GM19467 (cell line): ENCODE measurements around the gene CHN2.

Source experiments
- ATAC-seq: cut with Tn5 transposase; IDR thresholded peaks from one replicate; pipeline ENCODE4 v1.9.1; 2021; ENCODE audit warnings: mild to moderate bottlenecking, moderate library complexity; ENCODE audit not compliant: unreplicated experiment

Gene CHN2

DNA sequence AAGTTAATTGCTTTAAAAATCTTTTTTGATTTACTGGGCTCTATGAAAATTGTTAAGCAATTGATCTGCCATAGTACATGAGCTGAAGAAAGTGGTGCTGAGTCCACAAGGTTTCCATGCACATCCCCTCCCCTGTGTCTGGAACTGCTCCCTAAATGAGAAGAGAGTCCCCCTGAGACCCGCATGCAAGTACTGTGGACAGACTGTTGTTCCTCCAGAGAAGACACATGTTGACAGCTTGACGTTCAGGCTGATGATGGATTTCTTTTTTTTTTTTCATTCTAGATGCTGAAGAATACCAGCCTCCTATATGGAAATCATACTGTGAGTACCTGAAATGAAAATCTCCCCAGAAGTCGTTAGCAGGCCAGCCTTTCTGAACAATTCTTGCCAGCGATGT lies 159.8 kb downstream of the CHN2 start:
- no peak for ATAC-seq

DNA sequence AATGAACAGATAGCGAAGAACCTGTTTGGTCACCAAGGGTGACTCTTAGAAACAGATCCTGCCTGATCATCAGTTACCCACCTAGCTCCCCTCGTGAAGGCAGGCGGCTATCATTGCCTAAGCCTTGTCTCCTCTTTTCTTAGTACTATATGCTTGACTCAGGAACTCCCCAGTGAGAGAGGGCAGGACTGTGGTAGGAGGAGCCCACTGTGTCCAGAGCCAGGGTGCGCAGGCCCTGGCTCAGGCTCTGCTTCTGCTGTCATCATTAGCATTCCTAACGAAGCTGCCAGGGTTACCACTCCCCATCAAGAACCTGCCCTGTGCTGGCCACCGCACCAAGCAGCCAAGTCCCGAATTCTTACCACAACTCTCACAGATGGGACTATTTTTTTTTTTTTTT lies 160.8 kb downstream of the CHN2 start:
- no peak for ATAC-seq

DNA sequence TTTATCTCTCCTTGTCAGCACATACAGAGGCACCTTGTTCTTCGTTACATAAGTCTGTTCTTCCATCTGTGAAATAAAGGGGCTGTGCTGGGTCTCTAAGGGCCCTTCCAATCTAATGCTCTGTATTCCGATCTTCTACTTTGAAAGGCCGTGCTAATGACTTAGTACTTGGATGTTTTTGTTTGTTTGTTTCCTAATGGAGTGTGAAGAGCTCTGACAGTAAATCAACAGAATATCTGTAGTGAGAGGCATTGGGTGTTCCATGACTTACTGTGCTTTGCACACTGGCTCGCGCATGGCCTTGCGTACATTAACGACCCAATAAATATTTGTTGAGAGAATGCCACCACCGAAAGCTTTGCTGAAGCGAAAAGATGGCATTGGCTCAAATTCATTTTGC lies 162.1 kb downstream of the CHN2 start:
- ATAC-seq, result no peak

DNA sequence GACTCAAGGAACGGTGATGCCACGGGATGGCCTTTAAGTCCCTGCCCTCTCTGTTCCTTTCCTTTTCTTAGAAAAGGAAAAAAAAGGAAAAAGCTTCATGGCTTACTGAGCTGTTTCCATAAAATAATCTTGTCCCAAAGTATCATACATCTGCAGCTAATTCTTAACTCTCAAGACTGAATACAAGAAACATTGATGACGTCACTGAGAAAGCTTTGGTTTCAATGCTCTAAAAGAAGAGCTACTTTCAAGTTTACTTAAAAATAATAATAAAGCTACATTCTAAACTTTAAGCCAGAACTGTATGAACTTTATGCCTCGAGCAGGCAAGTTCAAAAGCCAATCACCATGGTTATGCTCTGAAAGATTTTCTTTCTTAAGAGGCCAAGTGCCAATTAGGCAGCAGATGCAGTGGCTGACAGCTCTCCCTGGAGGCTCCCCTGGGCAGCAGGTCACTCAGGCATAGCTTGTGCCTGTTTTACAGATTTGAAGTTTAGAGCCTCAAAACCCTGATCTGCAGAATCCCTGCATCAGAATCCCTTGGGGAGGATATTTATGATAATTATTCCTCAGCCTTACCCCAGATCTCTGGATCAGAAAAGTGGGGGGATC lies 165.0 kb downstream of the CHN2 start:
- ATAC-seq, result no peak

DNA sequence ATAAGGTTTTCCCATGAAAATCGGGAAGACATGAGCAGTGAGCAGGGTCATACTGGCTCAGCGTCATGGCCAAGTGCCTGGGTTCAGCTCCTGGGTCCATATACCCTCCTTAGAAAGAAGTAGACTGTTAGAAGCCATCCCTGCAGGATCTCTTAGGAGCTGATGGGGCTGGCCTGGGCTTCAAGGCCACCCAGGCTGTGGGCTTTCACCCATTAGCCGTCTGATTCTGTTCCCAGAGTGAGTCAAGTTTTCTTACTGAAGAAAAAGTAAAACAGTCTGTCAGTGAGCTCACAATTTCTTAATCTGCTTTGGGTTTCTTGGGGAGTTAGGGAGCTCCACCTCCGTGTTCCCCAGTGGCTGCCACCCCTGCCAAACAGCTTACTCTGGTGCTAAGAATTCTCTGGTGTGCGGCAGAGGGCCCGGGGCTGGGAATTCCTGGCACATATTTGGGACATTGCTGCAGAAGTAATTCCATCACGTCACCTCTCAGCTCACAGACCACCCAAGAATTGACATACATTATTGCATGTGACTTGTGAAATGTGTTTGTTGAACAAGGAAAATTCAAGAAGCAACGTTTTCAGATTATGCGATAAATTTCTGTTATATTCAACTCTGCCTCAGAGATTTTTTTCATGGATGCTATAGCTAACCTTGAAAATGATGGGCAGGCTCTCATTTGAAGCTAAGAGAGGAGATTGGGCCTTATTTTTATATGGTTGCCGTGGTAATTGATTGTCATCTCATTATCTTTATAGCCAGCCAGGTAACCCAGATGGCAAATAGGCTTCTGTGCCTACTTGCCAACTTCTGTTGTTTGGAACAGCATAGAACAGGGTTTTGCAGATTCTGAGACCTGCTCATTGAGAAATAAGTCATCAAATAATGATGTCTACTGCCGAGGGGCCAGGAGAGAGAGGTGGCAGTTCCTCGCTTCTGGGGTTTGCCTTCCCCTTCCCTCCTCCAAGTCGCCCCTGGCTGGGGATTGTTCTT lies 166.4 kb downstream of the CHN2 start:
- no peak for ATAC-seq

DNA sequence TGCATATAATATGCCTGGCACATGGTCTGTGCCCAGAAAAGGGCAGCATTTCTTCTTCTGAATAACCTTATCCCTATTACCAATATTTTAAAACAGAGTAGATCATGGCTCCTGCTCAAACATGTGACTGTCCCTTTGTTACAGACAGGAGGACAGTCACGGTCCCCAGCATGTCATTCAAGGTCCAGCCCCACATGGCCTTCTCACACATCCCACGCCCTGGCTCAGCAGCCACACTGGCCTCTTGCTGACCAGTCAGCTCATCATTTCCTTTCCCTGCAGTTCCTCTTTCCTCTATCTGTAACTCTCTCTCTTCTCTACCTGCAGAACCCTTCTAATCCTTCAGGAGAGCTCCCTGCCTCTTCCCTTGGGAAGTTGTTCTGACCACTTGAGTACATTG lies 167.8 kb downstream of the CHN2 start:
- ATAC-seq, result no peak

DNA sequence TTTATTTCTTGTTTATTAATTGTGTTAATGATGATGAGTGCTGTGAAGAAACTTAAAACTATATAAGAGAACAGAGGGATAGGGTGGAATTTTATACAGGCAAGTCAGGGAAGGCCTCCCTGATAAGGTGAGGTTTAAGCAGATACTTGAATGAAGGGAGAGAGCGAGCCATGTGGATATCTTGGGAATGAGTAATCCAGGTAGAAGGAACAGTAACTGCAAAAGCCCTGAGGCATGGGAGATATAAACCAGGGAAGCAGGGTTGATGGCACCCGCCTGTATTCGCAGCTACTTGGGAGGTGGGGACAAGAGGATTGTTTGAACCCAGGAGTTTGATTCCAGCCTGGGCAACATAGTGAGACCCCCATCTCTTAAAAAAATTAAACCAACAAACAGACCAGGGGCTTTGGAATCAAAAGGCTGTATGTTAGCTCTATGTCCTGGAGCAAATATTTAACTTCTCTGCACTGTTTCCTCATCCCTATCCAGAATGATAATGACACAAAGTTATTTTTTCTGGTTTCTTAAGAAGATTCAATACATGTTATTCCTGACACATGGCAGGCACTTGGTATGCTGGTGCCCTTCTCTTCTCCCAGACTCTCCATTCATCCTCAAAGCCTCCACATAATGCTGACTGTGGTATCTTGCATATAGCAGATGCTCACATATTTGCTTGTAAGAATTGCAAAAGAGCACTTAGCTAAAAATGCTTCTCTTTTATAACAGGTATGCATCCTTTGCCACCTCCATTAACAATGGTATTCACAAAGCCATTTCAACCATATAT lies 169.3 kb downstream of the CHN2 start:
- no peak for ATAC-seq

DNA sequence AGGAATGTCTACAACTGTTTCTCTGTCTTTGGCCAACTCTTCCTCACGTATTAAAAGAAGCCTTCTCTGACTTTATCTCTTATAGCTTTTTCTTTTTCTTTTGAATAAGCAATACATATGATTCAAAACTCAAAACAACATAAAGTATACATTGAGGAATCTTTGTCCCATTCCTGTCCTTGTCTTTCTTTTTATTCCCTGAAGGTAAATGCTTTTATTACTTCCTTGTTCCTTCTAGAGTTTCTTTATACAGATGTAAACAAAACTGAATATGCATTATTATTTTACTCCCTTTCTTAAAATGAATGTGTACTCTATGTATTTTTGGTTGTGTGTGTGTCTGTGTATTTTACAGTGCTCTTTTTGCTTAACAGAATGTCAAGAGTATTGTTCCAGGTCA lies 170.1 kb downstream of the CHN2 start:
- ATAC-seq, result no peak

DNA sequence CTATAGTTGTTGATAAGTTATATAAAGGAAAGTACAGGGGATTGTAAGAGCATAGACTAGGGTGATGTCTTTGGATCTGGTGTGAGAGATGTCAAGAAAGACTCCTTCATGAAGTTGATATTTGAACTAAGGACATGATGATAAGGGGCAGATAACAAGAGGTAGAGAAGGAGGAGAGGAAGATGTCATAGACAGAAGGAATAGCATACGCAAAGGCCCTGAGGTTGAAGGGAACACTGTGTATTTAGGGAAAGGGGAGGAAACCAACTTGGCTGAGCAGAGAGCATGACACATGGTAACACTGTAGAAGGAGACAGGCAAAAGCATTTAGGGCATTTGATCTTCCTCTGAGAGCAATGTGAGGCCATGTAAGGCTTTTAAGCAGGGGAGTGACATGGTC lies 170.8 kb downstream of the CHN2 start:
- ATAC-seq, result no peak

DNA sequence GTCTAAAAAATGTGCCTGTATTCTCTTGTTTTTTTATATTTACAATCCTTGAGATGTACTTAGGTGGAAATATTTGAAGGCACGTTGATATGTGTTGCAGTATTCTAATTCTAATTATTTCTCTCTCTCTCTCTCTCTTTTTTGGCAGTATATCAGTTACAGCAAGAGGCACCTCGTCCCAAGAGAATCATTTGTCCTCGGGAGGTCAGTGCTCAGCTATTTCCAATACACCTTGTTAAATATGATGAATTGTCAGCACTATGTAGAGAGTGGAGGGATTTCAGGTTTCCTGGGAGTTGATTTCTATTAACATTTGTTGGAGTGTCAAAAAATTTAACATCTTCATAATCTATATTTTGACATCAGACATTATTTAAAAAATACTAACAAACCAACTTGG lies 173.2 kb downstream of the CHN2 start:
- ATAC-seq, result no peak

DNA sequence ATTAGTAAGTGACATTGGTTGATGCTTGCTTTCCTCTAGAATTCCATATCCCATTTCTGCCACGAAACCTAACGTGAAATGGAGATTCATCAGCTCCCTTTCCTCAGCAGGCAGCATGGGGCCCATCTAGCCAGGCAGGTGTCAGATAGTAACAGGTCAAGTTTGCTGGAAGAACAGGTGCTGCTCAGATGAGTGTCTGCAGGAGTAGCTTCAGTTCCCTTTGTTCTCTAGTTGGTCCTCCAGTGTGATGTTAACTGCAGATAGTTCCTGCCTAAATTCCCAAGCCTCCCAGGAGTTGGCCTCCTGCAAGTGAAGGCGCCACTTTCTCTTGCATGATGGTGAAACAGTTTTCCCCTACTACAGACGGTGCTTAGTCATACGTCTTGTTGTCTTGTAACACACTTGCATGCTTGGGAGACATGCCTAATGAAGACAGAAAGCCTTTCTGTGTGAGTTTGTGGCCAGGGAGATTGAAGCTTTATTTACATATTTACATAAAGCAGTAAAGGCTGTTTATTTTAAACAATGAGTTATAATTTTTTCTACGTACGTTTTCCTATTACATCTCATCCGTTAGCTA lies 175.4 kb downstream of the CHN2 start:
- ATAC-seq, result no peak

DNA sequence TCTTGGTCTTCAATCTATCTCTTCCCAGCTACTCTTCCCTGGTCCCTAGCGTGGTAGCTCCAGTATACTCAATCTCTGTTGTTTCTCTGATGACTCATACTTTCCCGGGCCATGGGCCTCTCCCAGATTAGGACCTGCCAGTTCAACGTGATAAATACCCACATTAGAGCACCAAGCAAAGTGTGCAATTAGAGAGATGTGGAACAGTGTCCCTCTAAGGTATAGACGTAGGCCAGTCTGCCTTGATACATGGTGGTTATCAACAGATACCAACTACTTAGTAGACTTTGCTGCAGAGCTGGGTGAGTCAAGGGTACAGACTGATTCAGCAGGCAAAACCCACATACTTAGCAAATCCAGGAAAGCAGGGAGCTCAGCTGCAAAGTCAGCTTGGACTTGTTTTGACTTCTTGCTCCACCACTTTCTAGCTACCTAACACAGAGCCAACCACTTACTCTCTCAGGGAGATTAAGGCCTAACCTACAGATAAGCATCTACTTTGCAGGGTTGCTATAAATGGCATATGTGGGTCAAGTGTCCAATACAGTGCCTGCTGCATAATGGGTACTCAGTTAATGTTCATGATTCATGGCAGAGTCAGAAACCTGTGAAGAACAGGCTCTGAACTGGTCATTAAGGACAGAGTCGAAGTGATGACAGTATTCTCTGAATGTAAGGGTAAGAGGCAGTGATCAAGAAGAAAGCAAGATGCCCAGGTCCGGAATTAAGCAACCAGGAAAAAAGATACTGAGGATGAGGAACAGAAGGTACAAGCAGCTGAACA lies 176.1 kb downstream of the CHN2 start:
- ATAC-seq, result no peak

DNA sequence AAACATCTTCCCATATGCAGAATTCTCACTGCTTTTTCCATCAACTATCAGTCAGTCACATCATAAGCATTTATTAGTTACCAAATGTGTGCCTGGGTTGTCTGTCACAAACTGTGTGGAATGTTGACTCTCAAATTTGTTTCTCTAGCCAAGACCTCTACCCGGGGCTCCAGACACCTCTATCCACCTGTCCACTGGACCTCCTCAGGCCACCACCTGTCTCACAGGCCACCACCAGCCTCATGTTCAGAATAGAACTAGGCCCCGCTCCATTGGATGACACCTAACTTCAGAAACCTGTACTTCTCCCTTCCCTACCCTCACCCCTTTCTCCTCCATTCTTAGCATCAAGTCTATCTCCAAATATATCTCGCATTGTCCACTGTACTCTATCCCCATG lies 176.9 kb downstream of the CHN2 start:
- ATAC-seq, result no peak

DNA sequence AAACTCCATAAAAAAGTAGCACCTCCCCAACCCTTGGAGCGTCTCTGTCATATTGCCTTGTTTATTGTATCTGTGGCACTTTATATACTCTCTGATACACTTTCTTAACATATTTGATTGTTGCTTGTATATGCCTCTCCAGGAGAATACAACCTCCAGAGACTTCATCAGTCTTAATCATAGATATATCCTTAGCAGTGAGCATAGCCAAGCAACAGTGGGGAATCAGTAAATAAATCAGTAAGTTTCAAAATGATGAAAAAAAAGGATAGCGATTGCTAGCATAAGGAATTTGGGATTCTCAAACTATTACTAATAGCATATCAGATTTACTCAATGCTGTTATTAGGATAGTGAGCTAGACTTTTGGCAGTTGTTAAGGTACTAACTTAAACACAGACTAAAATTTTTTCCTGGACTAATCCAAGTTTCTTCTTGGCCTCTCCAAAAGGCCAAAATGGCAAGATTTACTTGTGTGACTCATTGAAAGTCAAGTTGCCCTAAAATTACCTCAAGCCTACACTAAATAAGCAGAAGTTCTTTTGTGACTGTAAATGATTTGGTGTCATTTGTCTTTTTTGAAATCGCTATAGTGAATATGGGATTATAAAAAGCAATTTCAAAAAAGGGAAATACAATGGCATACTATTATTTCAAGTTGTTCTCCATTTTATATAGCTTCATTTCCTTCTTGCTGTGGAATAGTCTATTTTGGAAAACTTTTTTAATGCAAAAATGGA lies 177.9 kb downstream of the CHN2 start:
- ATAC-seq, result no peak

DNA sequence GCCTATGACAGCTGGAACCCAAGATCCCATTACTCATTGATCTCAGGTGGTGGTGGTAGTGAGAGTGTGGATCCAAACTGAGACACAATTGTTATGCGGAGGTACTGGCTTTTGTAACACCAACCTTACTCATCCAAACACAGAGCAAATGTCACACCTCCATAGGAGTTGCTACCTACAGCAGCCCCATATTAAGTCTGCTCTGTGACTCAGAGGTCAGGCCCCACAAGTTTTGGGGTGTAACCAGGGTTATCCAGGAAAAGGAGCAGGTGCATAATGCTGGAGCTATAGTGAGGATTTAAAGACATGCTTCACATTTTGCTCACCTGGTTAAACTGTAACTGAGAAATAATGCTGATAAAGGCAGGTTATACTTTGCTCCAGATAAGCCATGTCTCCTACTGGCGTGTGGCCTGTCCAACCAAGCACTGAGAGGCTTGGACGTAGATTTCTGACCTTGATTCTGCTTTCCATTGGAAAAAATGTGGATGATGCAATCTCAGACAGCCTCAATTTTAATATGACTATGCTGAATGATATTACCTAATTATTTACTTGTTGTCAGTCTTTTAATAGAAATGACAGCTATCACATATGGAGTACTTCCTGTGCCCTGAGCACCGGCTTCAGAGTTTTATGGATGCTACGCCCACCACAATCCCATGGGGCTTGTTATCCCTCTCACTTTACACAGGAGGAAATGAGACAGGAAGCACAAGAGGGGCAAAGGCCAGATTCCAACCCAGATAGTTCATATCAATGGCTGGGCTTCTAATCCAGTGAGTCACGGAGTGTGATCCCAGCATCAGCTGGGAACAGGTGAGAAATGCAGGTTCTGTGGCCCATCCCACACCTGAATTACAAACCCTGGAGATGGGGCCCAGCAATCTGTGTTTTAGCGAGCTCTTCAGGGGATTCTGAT lies 181.3 kb downstream of the CHN2 start:
- ATAC-seq, result no peak

DNA sequence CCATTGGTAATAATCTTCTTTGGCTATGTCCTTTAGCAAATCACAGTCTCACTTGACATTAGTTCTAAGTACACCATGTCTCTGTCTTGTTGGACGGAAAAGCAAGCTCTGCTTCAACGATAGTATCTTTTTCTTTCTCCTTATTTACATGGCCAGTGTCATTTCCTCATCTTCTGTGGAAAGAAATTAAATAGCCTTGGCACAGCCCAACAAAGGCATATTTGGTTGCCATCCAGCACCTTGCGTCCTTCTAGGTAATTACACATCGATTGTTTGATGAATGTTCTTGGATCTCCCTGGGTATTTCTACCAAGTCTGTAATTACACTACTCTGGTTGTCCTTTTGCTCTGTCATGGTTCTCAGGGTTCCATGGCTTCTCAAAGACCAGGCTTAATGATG lies 183.1 kb downstream of the CHN2 start:
- no peak for ATAC-seq

DNA sequence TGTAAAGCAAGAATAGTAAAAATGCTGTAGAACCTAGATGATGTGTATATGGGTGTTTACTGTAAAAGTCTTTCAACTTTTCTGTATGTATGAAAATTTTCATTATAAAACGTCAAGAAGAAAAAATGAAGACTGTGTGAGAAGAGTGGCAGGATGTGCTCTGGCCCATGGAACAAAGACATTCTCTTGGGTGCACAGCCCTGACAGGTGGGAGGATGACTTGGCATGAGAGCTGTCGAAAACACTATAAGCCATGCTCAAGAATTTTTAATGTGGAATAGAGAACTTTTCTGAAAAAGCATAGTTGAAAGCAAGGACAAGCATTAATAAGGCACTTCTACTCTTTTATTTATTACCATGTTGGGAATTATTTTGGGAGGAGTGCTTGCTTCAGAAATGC lies 185.0 kb downstream of the CHN2 start:
- ATAC-seq, result no peak

DNA sequence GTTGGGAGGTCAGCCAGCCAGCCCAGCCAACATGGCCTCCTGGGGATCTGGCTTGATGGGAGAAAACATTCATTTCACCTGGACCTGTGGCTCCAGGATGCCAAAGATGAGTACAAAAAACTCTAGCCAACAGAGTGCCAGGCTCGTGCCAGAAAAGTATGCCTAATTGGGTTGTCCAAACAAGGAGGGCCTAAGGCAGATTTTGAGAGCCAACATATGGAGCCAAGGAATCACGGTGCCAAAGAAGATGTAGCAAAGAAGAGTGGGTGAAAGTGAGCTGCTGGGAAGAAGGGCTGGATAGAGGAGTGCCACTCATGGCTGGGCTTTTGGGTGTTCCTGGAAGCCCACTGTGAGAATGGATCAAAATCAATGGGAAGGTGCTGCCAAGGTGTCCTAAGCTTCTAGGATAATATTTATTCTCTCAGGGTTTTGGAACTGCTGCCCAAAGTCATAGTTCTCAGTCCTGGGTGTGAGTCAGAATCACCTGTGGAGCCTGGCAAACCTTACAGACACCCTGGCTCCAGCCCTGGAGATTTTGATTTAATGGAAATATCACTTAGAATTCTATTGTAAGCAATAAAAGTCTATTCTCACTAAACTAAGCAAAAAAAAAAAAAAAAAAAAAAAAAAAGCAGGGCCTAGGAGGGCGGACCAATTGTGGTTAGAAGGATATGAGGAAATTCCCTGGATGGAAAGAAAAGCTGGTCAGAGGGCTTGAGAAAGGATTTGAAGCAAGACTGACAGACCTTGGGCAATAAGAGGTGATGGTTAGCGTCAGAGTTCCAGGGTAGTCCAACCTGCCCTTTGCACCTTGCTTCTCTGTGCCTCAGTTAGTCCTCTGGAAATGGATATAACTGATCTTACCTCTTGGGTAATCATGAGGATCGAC lies 186.9 kb downstream of the CHN2 start:
- ATAC-seq, result no peak
